Measurements from ENCODE around the gene PTBP3.

Gene PTBP3

GRCh38 chr9:112316258-112316943 lies 17.0 kb downstream of the PTBP3 start:
- H3K27ac ChIP-seq, result no peak overlapping the region
- no peak for TF ChIP-seq CTCF (conservative IDR thresholded peaks at IDR 0.05)

GRCh38 chr9:112315331-112316257 lies 17.8 kb downstream of the PTBP3 start:
- TF ChIP-seq CTCF (conservative IDR thresholded peaks at IDR 0.05), result no peak
- no peak overlapping the region for H3K27ac ChIP-seq

- TF ChIP-seq CTCF (conservative IDR thresholded peaks at IDR 0.05), result no peak
- no peak overlapping the region for H3K27ac ChIP-seq
Observed at GRCh38 chr9:112312139-112312538, 21.3 kb downstream of the PTBP3 start.

- no peak for TF ChIP-seq CTCF (conservative IDR thresholded peaks at IDR 0.05)
Observed at GRCh38 chr9:112311497-112311896, 21.9 kb downstream of the PTBP3 start.

GRCh38 chr9:112310826-112311225 lies 22.6 kb downstream of the PTBP3 start:
- H3K27ac ChIP-seq, result no peak overlapping the region
- TF ChIP-seq CTCF (conservative IDR thresholded peaks at IDR 0.05), result no peak

More at GRCh38 chr9:112311497-112311896, 21.9 kb downstream of the PTBP3 start:
- H3K27ac ChIP-seq, result no peak overlapping the region

- TF ChIP-seq CTCF (conservative IDR thresholded peaks at IDR 0.05), result no peak
- H3K27ac ChIP-seq, result peak overlapping the region; percentile 7; the same call in 1 of the 2 replicates
Observed at GRCh38 chr9:112308588-112308987, 24.8 kb downstream of the PTBP3 start.

GRCh38 chr9:112301420-112301819 lies 32.0 kb downstream of the PTBP3 start:
- no peak overlapping the region for H3K27ac ChIP-seq
- no peak for TF ChIP-seq CTCF (conservative IDR thresholded peaks at IDR 0.05)
